Measurements from ENCODE around the gene TNFAIP6.
"Not testable (repeated sequence)": the region's sequence is repeated elsewhere in the genome, so short reads cannot be mapped to it uniquely, and the experiment has no call there.

Gene TNFAIP6

GRCh38 chr2:151408788-151409600, 51.6 kb downstream of the TNFAIP6 start:
- in situ Hi-C loops (cut with HindIII; ENCODE audit: low pct_unique_long_range_greater_than_20kb, low sequenced_read_pairs), result no loop called here
- no peak for DNase-seq (ENCODE audit: low read depth in 1 of 2, low spot score in 1 of 2)
- TF ChIP-seq JUND (IDR thresholded peaks at IDR 0.05; ENCODE audit: low read depth), result no peak

- DNase-seq (ENCODE audit: low read depth in 1 of 2, low spot score in 1 of 2), result peak; percentile 66 to 94
- no peak for TF ChIP-seq JUND (IDR thresholded peaks at IDR 0.05; ENCODE audit: low read depth)
- in situ Hi-C loops (cut with HindIII; ENCODE audit: low pct_unique_long_range_greater_than_20kb, low sequenced_read_pairs), result no loop called here
Observed at GRCh38 chr2:151409601-151410484, 52.5 kb downstream of the TNFAIP6 start, which contains the start of gene RIF1. Gene RIF1, plus strand, starts transcription at chr2:151409902. Its CDS starts 522 bp downstream, at chr2:151410424.

- peak; percentile 35 to 39 for DNase-seq (ENCODE audit: low read depth in 1 of 2, low spot score in 1 of 2)
- in situ Hi-C loops (cut with HindIII; ENCODE audit: low pct_unique_long_range_greater_than_20kb, low sequenced_read_pairs), result no loop called here
- no peak for TF ChIP-seq JUND (IDR thresholded peaks at IDR 0.05; ENCODE audit: low read depth)
Observed at GRCh38 chr2:151410485-151410834, 53.1 kb downstream of the TNFAIP6 start.

- no peak for TF ChIP-seq JUND (IDR thresholded peaks at IDR 0.05; ENCODE audit: low read depth)
- DNase-seq (ENCODE audit: low read depth in 1 of 2, low spot score in 1 of 2), result no peak
- in situ Hi-C loops (cut with HindIII; ENCODE audit: low pct_unique_long_range_greater_than_20kb, low sequenced_read_pairs), result no loop called here
Observed at GRCh38 chr2:151417650-151418049, 60.3 kb downstream of the TNFAIP6 start.

- DNase-seq (ENCODE audit: low read depth in 1 of 2, low spot score in 1 of 2); in situ Hi-C loops (cut with HindIII; ENCODE audit: low pct_unique_long_range_greater_than_20kb, low sequenced_read_pairs): not testable (repeated sequence)
Observed at GRCh38 chr2:151421681-151422080, 64.3 kb downstream of the TNFAIP6 start.

GRCh38 chr2:151422917-151423439, 65.6 kb downstream of the TNFAIP6 start:
- in situ Hi-C loops (cut with HindIII; ENCODE audit: low pct_unique_long_range_greater_than_20kb, low sequenced_read_pairs), result no loop called here
- TF ChIP-seq JUND (IDR thresholded peaks at IDR 0.05; ENCODE audit: low read depth), result no peak
- DNase-seq (ENCODE audit: low read depth in 1 of 2, low spot score in 1 of 2), result no peak

- TF ChIP-seq JUND (IDR thresholded peaks at IDR 0.05; ENCODE audit: low read depth), result no peak
- in situ Hi-C loops (cut with HindIII; ENCODE audit: low pct_unique_long_range_greater_than_20kb, low sequenced_read_pairs), result no loop called here
- no peak for DNase-seq (ENCODE audit: low read depth in 1 of 2, low spot score in 1 of 2)
Observed at GRCh38 chr2:151423760-151424159, 66.4 kb downstream of the TNFAIP6 start.

Measured in T47D (cell line).